H1 (cell line): ENCODE data around the gene PRKCA. TPM values are rescaled to one million over a fixed set of nuclear protein-coding genes. Genes with fewer than 3 reads are reported as not detected.

Experiments used
- CTCF ChIA-PET: fragments of 300-600 bp; sonication (Branson Sonifier 250); formaldehyde crosslinking; loops from one replicate; lab custom pipeline; 2021; ENCODE audit not compliant: partially characterized antibody; lab: Charles Lee
- POLR2A ChIA-PET: fragments of 300-600 bp; sonication (Branson Sonifier 250); formaldehyde crosslinking; loops from one replicate; lab custom pipeline; 2021; ENCODE audit warnings: inconsistent platforms; ENCODE audit not compliant: partially characterized antibody; lab: Charles Lee
- DNase-seq, 2 experiments: peaks; one replicate each; pipeline versions ENCODE4 v3.0.0 to v3.0.0-alpha.2; 2010 to 2022; ENCODE audit warnings: low spot score in 2 of 2, low read depth in 1 of 2, mixed read lengths in 1 of 2
- FAIRE-seq: peaks from 2 replicates; lab custom pipeline; 2011; peaks lifted over from hg19 to GRCh38; lab: Jason Lieb, UNC
- H2AFZ ChIP-seq: 2 replicates; pipeline ENCODE4 v1.8.1; 2012; ENCODE audit warnings: low read length, inconsistent platforms
- H2AK5ac ChIP-seq: 2 replicates; pipeline ENCODE4 v1.6.1; 2013; ENCODE audit warnings: low read depth, low read length
- H2BK120ac ChIP-seq: replicated peaks from 2 replicates; pipeline ENCODE3; 2013; ENCODE audit warnings: low read depth, low read length, inconsistent platforms
- H2BK12ac ChIP-seq: 2 replicates; pipeline ENCODE4 v1.6.1; 2013; ENCODE audit warnings: low read depth, low read length
- H2BK15ac ChIP-seq: 2 replicates; pipeline ENCODE4 v1.6.1; 2013; ENCODE audit warnings: low read length
- H2BK20ac ChIP-seq: 2 replicates; pipeline ENCODE4 v1.6.1; 2013; ENCODE audit warnings: low read length
- H2BK5ac ChIP-seq: 2 replicates; pipeline ENCODE4 v1.6.1; 2013; ENCODE audit warnings: low read depth, low read length
- H3K14ac ChIP-seq: 2 replicates; pipeline ENCODE4 v1.6.1; 2013; ENCODE audit warnings: inconsistent platforms; ENCODE audit not compliant: insufficient read length
- H3K18ac ChIP-seq: 2 replicates; pipeline ENCODE4 v1.6.1; 2013; ENCODE audit warnings: low read length; ENCODE audit errors: extremely low read depth
- H3K23ac ChIP-seq: 2 replicates; pipeline ENCODE4 v1.6.1; 2013; ENCODE audit warnings: inconsistent platforms; ENCODE audit not compliant: insufficient read length
- H3K23me2 ChIP-seq: 2 replicates; pipeline ENCODE4 v1.6.1; 2013; ENCODE audit warnings: low read depth, low read length
- H3K27ac ChIP-seq: 2 replicates; pipeline ENCODE4 v1.6.1; 2011; ENCODE audit warnings: low read depth, low read length, inconsistent platforms
- H3K27me3 ChIP-seq, 4 experiments: replicated peaks in 1 of 4; 1 replicate in 1 of 4; 2 replicates in 3 of 4; pipeline versions ENCODE4 v1.6.1 to v1.8.1; 2011 to 2013; ENCODE audit warnings: low read length in 3 of 4, mild to moderate bottlenecking in 3 of 4, inconsistent platforms in 2 of 4, mixed read lengths in 2 of 4, moderate library complexity in 1 of 4; ENCODE audit not compliant: control insufficient read depth in 3 of 4, insufficient read depth in 3 of 4; ENCODE audit errors: extremely low read depth in 1 of 4
- H3K36me3 ChIP-seq, 4 experiments: 2 replicates each; pipeline versions ENCODE4 v1.6.1 to v1.8.1; 2011 to 2013; ENCODE audit warnings: mild to moderate bottlenecking in 4 of 4, low read length in 3 of 4, moderate library complexity in 2 of 4, control low read depth in 1 of 4, inconsistent platforms in 1 of 4; ENCODE audit not compliant: insufficient read depth in 4 of 4, control insufficient read depth in 2 of 4
- H3K4ac ChIP-seq: replicated peaks from 2 replicates; pipeline ENCODE3; 2013; ENCODE audit warnings: low read length, low read depth, mixed read lengths, inconsistent platforms; ENCODE audit not compliant: insufficient read length
- H3K4me1 ChIP-seq, 4 experiments: replicated peaks in 1 of 4; 1 replicate in 1 of 4; 2 replicates in 3 of 4; pipeline versions ENCODE4 v1.6.1 to v1.8.1; 2011 to 2013; ENCODE audit warnings: low read length in 3 of 4, inconsistent platforms in 2 of 4, mixed read lengths in 1 of 4; ENCODE audit not compliant: insufficient read depth in 4 of 4, control insufficient read depth in 3 of 4
- H3K4me2 ChIP-seq, 2 experiments: 2 replicates each; pipeline versions ENCODE4 v1.6.1 to v1.8.1; 2011 to 2013; ENCODE audit warnings: low read depth in 2 of 2, low read length in 2 of 2, control low read depth in 1 of 2, inconsistent platforms in 1 of 2, mild to moderate bottlenecking in 1 of 2; ENCODE audit not compliant: insufficient read depth in 1 of 2
- H3K4me3 ChIP-seq, 4 experiments: fragments of 200-600, 300-600 bp in 1 of 4; sonication (generic), shearing (Covaris generic), sonication (Bioruptor Twin) in 1 of 4; 2 replicates each; pipeline versions ENCODE4 v1.5.1 to v1.8.1; 2011 to 2016; ENCODE audit warnings: low read length in 4 of 4, low read depth in 3 of 4, control low read depth in 2 of 4, inconsistent platforms in 2 of 4, mild to moderate bottlenecking in 2 of 4, mixed read lengths in 1 of 4, moderate library complexity in 1 of 4; ENCODE audit not compliant: insufficient read depth in 2 of 4; ENCODE audit errors: extremely low read depth in 1 of 4
- H3K56ac ChIP-seq: replicated peaks from 2 replicates; pipeline ENCODE3; 2013; ENCODE audit warnings: low read depth, mild to moderate bottlenecking, mixed read lengths, low read length, inconsistent platforms; ENCODE audit not compliant: insufficient read length
- H3K79me1 ChIP-seq: 2 replicates; pipeline ENCODE4 v1.6.1; 2013; ENCODE audit warnings: low read depth, low read length, control low read depth
- H3K79me2 ChIP-seq, 2 experiments: 2 replicates each; pipeline versions ENCODE4 v1.6.1 to v1.8.1; 2012 to 2013; ENCODE audit warnings: low read length in 2 of 2, mild to moderate bottlenecking in 2 of 2, inconsistent platforms in 1 of 2; ENCODE audit not compliant: insufficient read depth in 2 of 2, control insufficient read depth in 1 of 2
- H3K9ac ChIP-seq, 4 experiments: replicated peaks in 1 of 4; 1 replicate in 1 of 4; 2 replicates in 3 of 4; pipeline versions ENCODE4 v1.6.1 to v1.8.1; 2011 to 2013; ENCODE audit warnings: low read depth in 3 of 4, low read length in 3 of 4, control low read depth in 2 of 4, mild to moderate bottlenecking in 2 of 4, moderate library complexity in 2 of 4, inconsistent platforms in 1 of 4; ENCODE audit errors: extremely low read depth in 1 of 4
- H3K9me3 ChIP-seq, 2 experiments: 2 replicates each; pipeline versions ENCODE4 v1.6.1 to v1.8.1; 2012 to 2013; ENCODE audit warnings: mild to moderate bottlenecking in 2 of 2, moderate library complexity in 2 of 2, control low read depth in 1 of 2, inconsistent platforms in 1 of 2, low read depth in 1 of 2, low read length in 1 of 2, mixed read lengths in 1 of 2; ENCODE audit not compliant: insufficient read depth in 2 of 2
- H4K20me1 ChIP-seq, 2 experiments: replicated peaks in 1 of 2; 2 replicates each; pipeline versions ENCODE3 to v1.8.1; 2011 to 2013; ENCODE audit warnings: inconsistent platforms in 2 of 2, low read length in 2 of 2, mild to moderate bottlenecking in 1 of 2; ENCODE audit not compliant: insufficient read depth in 2 of 2, control insufficient read depth in 1 of 2
- H4K5ac ChIP-seq: 2 replicates; pipeline ENCODE4 v1.6.1; 2013; ENCODE audit warnings: low read length, low read depth, mixed read lengths, inconsistent platforms; ENCODE audit not compliant: insufficient read length
- H4K8ac ChIP-seq: 2 replicates; pipeline ENCODE4 v1.8.0; 2013; ENCODE audit warnings: mild to moderate bottlenecking, moderate library complexity, low read length, inconsistent platforms; ENCODE audit not compliant: insufficient read depth; ENCODE audit errors: extremely low read depth
- H4K91ac ChIP-seq: replicated peaks from 2 replicates; pipeline ENCODE3; 2013; ENCODE audit warnings: low read length, mixed read lengths, inconsistent platforms; ENCODE audit not compliant: insufficient read length
- CREB1 ChIP-seq: IDR thresholded peaks from 2 replicates; pipeline ENCODE4 v1.6.1; 2012; ENCODE audit warnings: inconsistent platforms
- GTF2F1 ChIP-seq: IDR thresholded peaks from 2 replicates; pipeline ENCODE4 v1.6.1; 2012; ENCODE audit warnings: low read depth, low read length, improper control_type of control experiment, borderline replicate concordance
- KDM1A ChIP-seq: fragments of 200-600, 300-600 bp; sonication (generic); IDR thresholded peaks from 2 replicates; pipeline ENCODE4 v1.7.1; 2016; ENCODE audit warnings: mild to moderate bottlenecking, low read length, borderline replicate concordance
- SAP30 ChIP-seq: fragments of 300-600 bp; sonication (generic); IDR thresholded peaks from 2 replicates; pipeline ENCODE4 v1.7.1; 2012; ENCODE audit warnings: low read length, moderate library complexity, mild to moderate bottlenecking, inconsistent platforms; ENCODE audit not compliant: insufficient read depth, insufficient replicate concordance
- SRF ChIP-seq: IDR thresholded peaks from 2 replicates; pipeline ENCODE4 v1.6.1; 2011; ENCODE audit warnings: mild to moderate bottlenecking, low read depth, low read length, moderate library complexity
- TAF7 ChIP-seq: optimal IDR thresholded peaks from 2 replicates; pipeline ENCODE3; 2011; ENCODE audit warnings: low read depth, mild to moderate bottlenecking, inconsistent platforms, low read length, moderate library complexity, borderline replicate concordance
- YY1 ChIP-seq: IDR thresholded peaks from 2 replicates; pipeline ENCODE4 v1.6.1; 2011; ENCODE audit warnings: low read depth, mild to moderate bottlenecking, low read length
- WGBS, 2 experiments: shearing (Covaris generic) in 1 of 2; methylation state at CpG; one replicate each; pipeline versions ENCODE4 v1.1.6 to v1.1.7; 2013 to 2015; ENCODE audit warnings: low lambda C conversion rate in 2 of 2, mixed read lengths in 2 of 2, inconsistent platforms in 1 of 2, low coverage in 1 of 2, missing lambda C conversion rate in 1 of 2; ENCODE audit not compliant: insufficient replicate concordance in 2 of 2, insufficient coverage in 1 of 2, insufficient read length in 1 of 2; ENCODE audit errors: extremely low coverage in 1 of 2, missing lambda C conversion rate in 1 of 2; 5-methylcytosine and 5-hydroxymethylcytosine counted together
- polyA plus RNA-seq, 7 experiments: library from polyadenylated mRNA; depleted of rRNA in 3 of 7; stranded (reverse) in 5 of 7; unstranded in 2 of 7; fragments of >200 nt in 5 of 7; fragments of 200-250 nt in 2 of 7; gene quantifications; 1 replicate in 5 of 7; 2 replicates in 1 of 7; 4 replicates in 1 of 7; pipeline versions ENCODE4 v1.2.1 to v1.2.3, GENCODE V29; 2011 to 2013; ENCODE audit warnings: missing spikeins in 2 of 7, mixed read lengths in 2 of 7
- total RNA-seq: library from RNA; stranded (reverse); fragmentation: NEBNext Ultra II Directional; extraction: Animal tissue kit (Norgen Biotek cat#: 25700); gene quantifications from 2 replicates; pipeline ENCODE4 v1.2.1, GENCODE V29; 2021

Gene PRKCA
- total and polyA plus RNA-seq, 2 of the 8 experiments (the other 6 are each of a cell fraction or from before 2014, with no cell fraction given) = 5.8 to 17.8 TPM

DNA sequence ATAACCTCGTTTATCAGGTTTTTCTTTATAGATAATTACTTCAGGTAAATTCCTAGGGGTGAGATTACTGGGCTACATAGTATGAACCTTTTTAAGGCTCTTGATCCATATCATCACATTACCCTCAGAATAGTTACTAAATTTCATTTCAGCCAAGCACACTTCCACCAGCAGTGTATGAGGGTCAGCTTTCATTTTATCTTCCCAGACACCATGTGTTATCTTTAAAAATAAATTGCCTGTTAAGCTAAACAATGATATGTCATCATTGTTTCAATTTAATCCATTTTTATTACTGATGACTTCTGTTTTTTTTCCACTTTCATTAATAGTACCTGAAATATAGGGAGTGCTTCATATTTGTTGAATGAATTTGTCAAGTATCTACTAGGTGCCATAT, 33.4 kb downstream of the PRKCA start:
- H4K91ac ChIP-seq = no peak overlapping the region
- H2BK120ac ChIP-seq = no peak overlapping the region
- H3K14ac ChIP-seq = no peak overlapping the region
- DNase-seq = no peak
- no peak overlapping the region for H2BK5ac ChIP-seq
- no peak overlapping the region for H3K56ac ChIP-seq
- TF ChIP-seq SAP30 = no peak
- no peak for TF ChIP-seq YY1
- TF ChIP-seq SRF = no peak
- no peak for TF ChIP-seq KDM1A
- TF ChIP-seq TAF7 = no peak
- TF ChIP-seq GTF2F1 = no peak
- no peak for TF ChIP-seq CREB1
- no peaks in the 10 kb centered on the region for H3K27me3 ChIP-seq
- no peak overlapping the region for H2BK12ac ChIP-seq
- no peaks in the 10 kb centered on the region for H3K79me1 ChIP-seq
- H4K20me1 ChIP-seq = no peaks in the 10 kb centered on the region
- no peak overlapping the region for H2AFZ ChIP-seq
- H2AK5ac ChIP-seq = no peak overlapping the region
- H2BK20ac ChIP-seq = no peak overlapping the region
- H3K9me3 ChIP-seq = no peaks in the 10 kb centered on the region
- no peak overlapping the region for H3K4ac ChIP-seq
- no peak overlapping the region for H3K4me2 ChIP-seq
- POLR2A ChIA-PET = no interaction called here
- H3K4me3 ChIP-seq = no peak overlapping the region
- H3K4me1 ChIP-seq = peaks cover 0 to 5% (median 0%) of the 10 kb centered on the region in 4 experiments; a peak in 3 of 7 replicates
- no peaks in the 10 kb centered on the region for H3K36me3 ChIP-seq
- no peaks in the 10 kb centered on the region for H3K23me2 ChIP-seq
- peaks cover 0 to 8% of the 10 kb centered on the region in 2 experiments; a peak in 2 of 4 replicates for H3K79me2 ChIP-seq
- H3K9ac ChIP-seq = no peak overlapping the region
- H3K23ac ChIP-seq = no peak overlapping the region
- no peak overlapping the region for H3K18ac ChIP-seq
- CTCF ChIA-PET = no interaction called here
- FAIRE-seq = no peak
- WGBS, 2 experiments = 88% methylated on average over 1 of the region's 1 CpG; no CpG with 5 or more reads in 1 of the 2 experiments
- no peak overlapping the region for H4K5ac ChIP-seq
- H3K27ac ChIP-seq = no peak overlapping the region
- no peak overlapping the region for H2BK15ac ChIP-seq
- H4K8ac ChIP-seq = no peak overlapping the region
